HG02678 (cell line): ENCODE data around the gene JMJD1C.

Experiments used
- ATAC-seq: cut with Tn5 transposase; IDR thresholded peaks from one replicate; pipeline ENCODE4 v1.9.1; 2021; ENCODE audit warnings: mild to moderate bottlenecking, moderate library complexity; ENCODE audit not compliant: unreplicated experiment

JMJD1C gene

DNA sequence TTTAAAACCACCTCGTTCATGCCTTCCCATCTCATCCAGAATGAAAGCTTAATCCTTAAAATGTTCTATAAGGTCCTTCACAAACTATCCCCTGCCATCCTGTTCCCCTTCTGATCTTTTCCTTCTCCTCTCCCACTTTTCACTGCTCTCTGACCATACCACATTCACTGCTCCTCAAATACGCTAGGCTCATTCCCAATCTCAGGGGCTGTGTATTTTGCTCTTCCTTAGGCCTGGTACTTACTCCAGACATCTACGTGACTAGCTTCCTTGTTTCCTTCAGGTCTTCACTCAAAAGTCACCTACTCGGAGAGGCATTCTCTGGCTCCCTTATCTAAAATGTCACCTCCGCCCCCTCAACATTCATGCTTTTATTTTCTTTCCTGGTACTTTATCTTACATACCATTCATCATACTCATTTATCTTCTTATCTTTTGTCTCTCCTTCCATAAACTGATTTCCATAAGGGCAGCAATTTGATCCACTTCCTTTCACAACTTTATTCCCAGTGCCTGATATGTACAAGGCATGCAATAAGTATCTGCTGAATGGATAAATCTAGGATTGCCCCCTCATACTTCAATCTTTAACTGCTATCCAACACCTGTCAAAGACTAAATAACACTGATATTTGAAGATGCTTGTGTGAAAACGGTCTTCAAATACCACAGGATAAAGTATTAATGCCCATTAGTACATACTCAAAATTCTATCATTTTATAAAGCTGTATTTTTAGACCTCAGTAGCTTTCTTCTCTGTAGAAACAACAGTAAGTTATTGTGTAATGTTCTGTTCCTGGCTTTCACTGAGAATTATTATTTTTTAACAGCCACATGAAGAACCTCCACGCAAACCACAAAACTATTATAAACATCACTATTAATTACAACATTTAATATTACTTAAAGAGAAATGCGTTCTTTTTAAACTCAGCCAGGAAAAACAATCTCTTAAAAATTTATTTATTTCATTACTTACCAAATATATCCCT, 27.0 kb downstream of the JMJD1C start:
- ATAC-seq = no peak

DNA sequence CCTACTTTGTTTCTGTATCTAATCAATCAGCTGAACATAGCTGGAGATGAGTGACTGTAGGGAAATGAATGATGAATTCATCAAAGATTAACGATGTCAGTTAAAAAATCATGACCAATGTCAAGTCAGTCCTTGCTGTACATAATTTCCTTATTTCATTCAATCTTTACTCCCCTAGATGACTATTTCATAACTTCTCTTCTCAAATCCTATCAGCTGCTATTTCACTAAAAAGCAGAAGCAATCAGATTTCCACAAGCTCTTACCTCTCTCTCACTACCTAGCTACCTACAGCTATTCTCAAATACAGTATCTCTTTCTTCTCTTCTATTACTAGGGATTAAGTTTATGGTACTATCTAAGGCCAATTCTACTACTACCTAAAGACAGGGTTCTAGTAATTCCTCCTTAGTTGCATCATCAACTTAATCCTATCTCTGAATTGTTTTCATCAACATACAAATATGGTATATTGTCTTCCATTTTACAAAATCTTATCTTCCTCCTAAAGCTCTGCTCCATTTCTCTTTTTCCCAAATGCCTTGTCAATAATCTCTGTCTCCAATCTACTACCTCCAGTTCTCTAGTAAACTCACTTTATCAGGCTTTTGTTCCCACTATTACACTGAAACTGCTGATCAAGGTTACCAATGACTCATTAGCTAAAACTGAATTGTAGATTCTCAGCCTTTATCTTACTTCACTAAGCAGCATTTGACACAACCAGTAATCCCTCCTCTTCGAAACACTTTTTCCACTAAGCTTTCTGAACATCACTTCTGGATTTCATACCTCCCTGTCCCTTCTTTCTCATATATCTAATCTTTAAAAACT, 28.4 kb downstream of the JMJD1C start:
- ATAC-seq = no peak

DNA sequence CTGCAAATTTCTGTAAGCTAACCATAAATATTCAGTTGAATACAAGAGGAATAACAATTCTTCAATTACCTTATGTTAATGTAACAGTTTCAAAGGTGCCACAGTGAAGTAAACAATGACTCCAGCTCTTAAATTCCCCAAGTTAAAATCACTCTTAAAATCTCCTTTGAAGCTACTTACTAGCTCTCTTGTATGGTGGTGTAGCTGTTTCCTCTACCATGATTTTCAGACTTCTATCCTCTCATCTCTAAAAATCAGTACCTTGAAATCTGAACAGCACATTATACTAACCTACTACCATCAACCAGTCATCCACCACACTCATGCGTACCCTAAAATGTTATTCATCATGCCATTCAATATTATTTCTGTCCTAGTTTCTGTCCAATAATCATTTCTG, 29.6 kb downstream of the JMJD1C start:
- ATAC-seq = no peak

DNA sequence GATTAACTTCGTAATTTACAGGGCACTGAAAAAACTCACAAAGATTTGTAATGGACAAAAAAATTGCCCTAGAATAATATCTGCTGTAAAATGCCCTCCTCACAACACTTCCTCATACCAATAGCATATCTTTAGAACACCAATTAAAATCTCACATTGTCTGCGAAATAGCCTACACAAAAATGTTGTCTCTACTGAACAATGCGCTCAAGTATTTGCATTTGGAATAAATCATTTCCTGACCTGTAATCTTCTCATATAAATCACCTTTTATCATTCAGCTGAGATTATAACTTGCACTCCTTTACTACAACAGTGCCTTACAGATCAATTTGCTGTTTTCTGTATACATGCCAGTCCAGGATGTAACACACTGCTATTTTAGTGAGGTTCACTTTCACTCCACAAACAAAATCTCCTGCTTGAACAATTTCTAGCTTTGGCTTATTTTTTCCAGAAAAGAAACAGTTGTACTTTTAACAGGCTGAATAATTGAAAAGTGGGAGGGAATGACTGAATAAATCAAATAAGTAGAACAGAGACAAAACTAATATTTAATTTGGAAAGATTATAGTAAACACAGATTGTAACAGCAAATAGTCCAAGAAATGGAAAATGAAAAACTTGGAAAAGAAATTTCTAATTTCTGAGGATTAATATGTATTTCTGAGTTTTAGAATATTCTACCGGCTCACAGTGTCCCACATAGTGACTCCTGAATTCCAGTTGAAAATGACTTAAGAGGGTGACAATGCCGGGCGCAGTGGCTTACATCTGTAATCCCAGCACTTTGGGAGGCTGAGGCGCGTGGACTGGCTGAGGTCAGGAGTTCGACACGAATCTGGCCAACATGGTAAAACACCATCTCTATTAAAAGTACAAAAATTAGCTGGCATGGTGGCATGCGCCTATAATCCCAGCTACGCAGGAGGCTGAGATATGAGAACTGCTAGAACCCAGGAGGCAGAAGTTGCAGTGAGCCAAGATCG, 30.6 kb downstream of the JMJD1C start:
- ATAC-seq = no peak

DNA sequence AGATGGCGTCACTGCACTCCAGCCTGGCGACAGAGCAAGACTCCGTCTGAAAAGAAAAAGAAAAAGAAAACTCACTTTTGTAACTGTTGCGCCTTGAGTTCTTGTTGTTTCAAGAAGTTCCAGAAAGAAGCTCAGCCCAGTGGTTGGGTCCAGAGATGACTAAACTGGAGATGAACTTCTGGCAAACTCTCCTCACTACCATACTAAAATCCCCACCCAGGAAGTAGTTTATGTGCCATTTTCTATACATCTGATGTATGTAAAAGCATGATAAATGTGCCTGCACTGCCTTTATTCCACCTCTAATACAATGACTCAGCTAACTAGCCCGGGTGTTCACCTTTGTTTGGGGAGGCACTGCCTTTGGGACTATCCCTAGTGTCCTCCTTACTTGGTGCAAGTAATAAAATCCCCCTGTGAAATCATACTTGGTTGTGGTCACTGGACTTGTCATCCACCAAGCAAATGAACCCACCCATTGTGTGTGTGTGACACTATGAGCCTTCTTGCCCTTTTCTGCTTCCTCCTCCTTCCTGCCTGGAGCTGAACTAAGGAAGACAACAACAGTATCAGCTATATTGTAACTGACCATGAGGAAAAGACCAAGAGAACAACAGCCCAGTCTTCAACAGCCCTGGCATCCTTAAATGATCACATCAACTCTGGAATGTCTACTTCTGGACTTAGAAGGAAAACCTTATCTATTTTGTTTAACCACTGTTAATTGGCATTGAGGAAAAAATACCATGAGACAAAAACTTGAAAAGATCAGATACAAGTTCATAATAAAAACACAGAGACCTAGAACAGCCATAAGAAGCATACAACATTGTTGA, 33.6 kb downstream of the JMJD1C start:
- no peak for ATAC-seq

DNA sequence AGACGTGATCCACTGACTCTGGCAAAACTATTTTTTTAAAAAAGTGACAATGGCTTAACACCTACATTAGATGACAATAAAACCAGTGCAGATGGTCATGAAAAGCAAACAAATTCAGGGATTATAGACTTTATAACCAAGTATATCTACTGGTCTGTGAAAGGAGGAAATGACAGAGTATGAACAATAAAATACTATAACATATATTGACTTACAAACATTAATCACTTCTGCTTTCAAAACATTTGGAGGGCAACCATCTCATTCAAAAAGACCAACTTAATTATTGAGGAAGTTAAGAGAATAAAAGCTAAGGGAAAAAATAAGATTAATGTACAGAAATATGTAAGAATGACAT, 34.8 kb downstream of the JMJD1C start:
- no peak for ATAC-seq

DNA sequence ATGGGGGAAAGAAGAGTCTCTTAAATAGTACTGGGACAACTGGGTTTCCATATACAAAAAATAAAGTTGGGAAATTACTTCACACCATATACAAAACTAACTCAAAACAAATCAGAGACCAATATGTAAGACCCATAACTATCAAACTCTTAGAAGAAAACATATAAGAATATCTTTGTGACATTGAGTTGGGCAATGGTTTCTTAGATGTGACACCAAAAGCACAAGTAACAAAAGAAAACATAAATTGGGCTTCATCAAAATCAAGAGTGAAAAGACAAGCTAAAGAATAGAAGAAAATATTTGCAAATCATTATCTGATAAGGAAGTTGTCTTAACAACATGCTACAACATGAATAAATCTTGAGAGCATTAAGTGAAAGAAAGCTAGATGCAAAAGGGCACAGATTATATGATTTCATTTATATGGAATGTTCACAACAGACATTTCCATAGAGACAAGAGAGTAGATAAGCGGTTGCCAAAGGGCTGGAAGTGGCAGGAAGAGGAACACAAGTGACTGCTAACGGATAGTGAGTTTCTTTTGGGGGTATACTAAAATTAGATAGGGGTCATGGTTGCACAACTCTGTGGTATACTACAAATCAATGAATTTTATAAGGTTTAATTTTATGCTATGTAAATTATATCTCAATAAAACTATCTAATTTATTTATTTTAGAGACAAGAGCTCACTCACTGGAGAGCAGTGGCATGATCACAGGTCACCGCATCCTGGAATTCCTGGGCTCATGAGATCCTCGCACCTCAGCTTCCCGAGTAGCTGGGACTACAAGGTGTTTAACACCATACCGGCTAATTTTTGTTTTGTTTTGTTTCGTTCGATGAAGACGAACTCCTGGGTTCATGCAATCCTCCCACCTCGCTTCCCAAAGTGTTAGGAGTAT, 35.4 kb downstream of the JMJD1C start:
- ATAC-seq = no peak

DNA sequence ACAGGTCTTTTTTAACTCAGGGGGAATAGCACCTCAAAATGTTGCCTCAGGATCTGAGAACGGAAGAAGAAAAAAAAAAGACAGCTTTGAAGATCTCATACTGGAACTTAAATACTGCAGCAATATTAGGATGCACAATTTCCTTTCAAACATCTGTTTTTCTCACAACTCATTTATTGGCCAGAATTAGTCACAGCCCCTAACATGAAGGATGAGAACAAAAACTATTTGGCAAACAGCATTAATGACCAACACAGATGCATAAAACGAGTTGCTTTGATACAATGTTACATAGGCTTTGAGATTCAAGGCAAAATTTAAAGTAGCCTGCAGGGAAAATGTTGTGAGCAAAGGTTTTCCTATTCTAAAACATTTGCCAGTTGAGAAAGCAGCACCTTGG, 36.5 kb downstream of the JMJD1C start:
- no peak for ATAC-seq

DNA sequence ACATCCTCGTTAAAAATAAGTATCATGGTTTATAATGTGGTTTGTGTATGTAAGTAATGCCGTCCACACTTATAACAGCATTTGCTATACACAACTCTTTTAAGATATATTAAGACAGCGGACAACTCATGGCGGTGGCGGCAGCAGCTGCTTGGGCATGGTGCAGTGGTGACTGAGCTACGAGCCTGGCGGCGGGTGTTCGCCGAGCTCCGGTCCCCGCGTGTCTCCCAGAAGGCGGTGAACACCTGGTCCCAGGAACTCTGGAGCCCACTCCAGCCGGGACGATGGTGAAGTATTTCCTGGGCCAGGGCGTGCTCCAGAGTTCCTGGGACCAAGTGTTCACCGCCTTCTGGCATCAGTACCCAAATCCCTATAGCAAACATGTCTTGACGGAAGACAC, 38.8 kb downstream of the JMJD1C start:
- ATAC-seq = no peak

DNA sequence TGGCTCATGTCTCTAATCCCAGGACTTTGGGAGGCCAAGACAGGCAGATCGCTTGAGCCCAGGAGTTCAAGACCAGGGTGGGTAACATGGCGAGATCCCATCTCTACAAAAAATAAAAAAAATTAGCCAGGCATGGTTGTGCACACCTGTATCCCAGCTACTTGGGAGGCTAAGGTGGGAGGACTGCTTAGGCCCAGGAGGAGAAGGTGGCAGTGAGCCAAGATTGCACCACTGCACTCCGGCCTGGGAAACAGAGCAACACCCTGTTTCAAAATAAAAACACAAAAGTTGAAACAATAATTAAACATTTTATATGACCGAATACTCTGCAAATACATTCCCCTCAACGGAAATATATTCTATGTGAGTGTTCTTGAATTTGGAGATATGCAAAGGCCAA, 40.3 kb downstream of the JMJD1C start:
- ATAC-seq = no peak

DNA sequence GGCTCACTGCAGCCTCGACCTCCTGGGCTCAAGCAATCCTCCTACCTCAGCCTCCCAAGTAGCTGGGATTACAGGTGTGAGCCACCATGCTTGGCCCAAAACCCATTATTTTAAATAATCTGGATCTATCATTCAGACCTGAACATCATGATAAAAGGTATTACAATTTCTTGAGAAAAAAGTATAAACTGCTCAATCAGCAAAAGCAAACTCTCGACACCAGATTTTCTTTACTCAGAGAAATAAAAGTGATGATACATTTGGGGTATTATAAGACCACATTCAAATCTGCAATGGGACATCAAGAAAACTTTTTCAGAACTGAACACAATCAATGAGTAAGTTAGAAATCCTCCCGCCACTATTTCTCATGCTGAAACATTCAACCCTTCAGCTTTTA, 41.2 kb downstream of the JMJD1C start:
- ATAC-seq = no peak

DNA sequence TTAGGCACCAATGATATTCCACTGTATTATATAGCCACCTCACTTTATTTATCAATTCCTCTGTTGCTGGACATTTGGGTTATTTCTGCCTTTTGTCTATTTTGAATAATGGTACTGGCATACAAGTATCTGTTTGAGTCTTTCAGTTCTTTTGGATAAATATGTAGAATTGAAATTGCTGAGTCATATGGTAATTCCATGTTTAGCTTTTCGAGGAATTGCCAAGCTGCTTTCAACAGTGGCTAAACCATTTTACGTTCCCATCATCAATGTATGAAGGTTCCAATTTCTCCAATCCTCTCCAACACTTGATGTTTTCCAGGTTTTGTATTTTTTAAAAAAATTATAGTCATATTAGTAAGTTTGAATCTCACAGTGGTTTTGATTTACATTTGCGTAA, 42.3 kb downstream of the JMJD1C start:
- ATAC-seq = no peak

DNA sequence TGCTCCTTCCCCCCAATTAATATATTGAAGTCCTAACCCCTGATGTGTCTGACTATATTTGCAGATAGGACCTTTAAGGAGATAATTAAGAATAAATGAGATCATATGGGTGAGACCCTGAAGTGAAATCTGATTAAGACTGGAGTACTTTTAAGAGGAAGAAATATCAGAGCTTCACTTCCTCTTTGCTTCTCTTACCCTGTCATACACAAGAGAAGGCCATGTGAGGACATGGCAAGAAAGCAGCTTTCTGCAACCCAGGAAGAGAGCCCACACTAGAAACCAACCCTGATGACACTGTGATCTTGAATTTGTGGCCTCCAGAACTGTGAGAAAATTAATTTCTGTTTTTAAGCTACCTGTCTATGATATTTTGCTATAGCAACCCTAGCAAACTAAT, 44.2 kb downstream of the JMJD1C start:
- peak; percentile 96 for ATAC-seq

DNA sequence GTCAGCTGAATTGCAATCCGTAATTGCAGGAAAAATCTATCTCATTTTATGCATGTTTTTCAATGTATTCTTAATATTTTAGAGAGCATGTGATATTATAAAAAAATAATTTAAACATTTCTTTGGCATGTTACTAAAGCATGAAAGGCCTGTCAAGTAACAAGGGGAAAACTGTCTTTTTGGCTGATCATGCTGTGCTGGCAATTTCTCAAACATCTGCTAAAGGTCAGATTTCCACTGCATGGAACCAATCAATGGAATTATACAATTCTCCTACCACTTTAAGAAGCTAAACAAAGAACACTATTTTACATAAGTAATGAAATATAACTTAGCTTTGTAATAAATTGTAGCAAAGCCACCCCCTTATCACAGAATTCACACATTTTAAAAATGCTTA, 49.4 kb downstream of the JMJD1C start:
- ATAC-seq = no peak

DNA sequence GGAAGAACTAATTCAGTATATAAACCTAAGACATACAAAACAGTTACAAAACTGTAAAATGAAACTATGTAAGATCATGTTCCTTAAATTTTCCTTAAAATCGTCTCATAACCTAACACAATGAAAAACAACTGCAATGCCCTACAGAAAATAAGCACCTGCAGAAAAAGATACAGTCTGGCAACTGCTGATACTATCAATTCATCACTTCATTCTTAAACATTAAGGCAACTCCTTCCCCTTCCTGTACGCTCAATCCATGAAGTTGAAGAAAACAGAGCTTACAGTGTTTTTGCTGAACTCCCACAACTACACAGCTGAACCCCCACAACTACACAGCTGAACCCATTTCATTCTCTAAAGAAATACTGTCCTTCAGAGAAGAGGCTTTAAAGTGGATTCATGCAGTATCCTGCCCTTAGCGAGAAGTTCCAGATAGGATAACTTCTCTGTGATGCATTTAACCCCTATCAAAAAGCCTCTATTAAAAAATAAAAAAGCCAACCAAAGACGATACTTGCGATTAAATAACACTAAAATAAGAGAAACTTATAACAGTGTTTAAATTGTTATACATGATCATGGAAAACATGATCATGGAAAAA, 50.0 kb downstream of the JMJD1C start:
- no peak for ATAC-seq

DNA sequence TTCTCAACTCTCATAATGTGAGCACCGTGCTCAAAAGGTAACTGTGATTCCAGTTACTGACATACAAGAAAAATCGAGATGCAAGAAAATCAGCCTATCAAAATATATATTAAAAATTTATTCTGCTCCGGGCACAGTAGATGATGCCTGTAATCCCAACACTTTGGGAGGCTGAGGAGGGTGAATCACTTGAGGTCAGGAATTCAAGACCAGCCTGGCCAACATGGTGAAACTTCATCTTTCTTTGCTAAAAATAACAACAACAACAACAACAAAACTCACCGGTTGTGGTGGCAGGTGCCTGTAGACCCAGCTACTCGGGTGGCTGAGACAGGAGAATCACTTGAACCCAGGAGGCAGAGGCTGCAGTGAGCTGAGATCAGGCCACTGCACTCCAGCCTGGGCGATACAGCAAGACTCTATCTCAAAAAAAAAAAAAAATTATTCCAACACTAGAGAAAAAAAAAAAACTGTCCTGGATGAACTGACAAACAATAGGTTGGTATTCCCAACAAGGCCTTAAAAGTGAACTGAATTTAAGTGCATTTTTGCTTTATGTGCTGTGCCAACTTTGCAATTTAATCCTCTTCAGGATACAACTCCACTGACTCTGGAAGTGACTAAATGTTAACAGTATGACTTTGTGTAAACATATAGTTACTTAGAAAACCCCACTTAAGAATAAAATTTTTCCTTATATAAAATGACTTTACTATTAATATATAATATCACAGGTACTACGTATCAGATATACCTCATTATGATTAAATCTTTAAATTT, 51.1 kb downstream of the JMJD1C start:
- ATAC-seq = no peak

DNA sequence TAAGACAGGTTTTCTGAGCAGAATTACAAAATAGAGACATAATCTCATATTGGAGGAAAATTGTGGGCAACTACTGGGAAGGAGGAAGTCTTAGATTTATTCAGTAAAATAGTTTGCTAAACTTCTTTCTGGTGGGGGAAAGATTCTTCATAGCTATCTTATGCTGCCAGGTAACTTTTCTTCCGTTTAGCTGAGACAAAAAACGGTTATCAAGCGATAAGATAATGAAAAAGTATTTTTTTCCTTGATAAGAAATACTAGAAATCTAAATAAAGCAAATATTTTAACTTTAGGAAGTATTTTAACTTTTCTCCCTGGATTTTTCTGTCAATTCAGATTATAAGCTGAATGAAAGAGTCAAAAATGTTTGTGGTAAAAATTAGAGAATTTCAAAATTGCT, 52.3 kb downstream of the JMJD1C start:
- ATAC-seq = no peak

DNA sequence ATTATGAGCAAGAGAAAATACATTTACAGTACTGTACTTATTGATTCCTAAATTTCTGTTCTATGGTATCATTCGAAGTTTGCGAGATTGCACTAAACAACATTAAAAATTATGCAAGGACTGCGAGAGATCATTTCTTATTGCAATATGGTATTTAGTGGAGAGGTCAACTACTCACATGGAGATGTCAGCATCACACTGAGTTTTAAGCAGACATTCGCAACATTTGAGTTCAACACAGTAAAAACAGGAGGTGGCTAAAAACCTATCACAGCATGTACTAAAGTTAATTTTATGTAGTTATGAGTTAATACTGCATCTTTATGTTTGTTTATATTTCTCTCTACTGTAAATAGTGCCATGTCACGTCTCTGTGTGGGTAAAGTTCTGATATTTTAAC, 53.5 kb downstream of the JMJD1C start:
- no peak for ATAC-seq
